ENCODE data around the gene FHOD1.

The FHOD1 gene

GRCh38 chr16:67245674-67246080, 1.6 kb downstream of the FHOD1 start:
- H3K9ac ChIP-seq (ENCODE audit: low read depth, low read length, poor library complexity) = peak overlapping the region; percentile 82
- peaks cover 0 to 29% (median 7%) of the 10 kb centered on the region in 3 experiments for H3K27me3 ChIP-seq (ENCODE audit: control insufficient read depth in 3 of 3, insufficient read depth in 3 of 3, low read depth in 1 of 3, low read length in 3 of 3)
- peak overlapping the region; percentile 86 to 93 for H3K4me3 ChIP-seq (ENCODE audit: low read length in 2 of 2)
- no peaks in the 10 kb centered on the region for H3K9me3 ChIP-seq (replicated peaks in 1 of 2; ENCODE audit: control insufficient read depth in 2 of 2, insufficient read depth in 1 of 2, low read depth in 1 of 2, low read length in 2 of 2)
- peaks cover 30 to 33% of the 10 kb centered on the region in 2 donors for H3K4me1 ChIP-seq (ENCODE audit: control insufficient read depth in 2 of 2, insufficient read depth in 1 of 2, low read depth in 1 of 2, low read length in 2 of 2)
- H3K79me1 ChIP-seq (ENCODE audit: low read depth, low read length) = no peaks in the 10 kb centered on the region
- no peak overlapping the region for H2BK15ac ChIP-seq (ENCODE audit: low read length)
- H2AK5ac ChIP-seq (ENCODE audit: low read depth, low read length) = no peak overlapping the region
- no peak for DNase-seq (ENCODE audit: low spot score)
- no peak overlapping the region for H3K4ac ChIP-seq (ENCODE audit: low read length)
- H2BK5ac ChIP-seq (ENCODE audit: low read length) = peak overlapping the region; percentile 57
- no peak overlapping the region for H4K8ac ChIP-seq (ENCODE audit: low read depth, low read length)
- H2BK120ac ChIP-seq (ENCODE audit: low read depth, low read length) = no peak overlapping the region
- peak overlapping the region; percentile 99 for H3K23ac ChIP-seq (ENCODE audit: low read depth, low read length, poor library complexity)
- no peaks in the 10 kb centered on the region for H3K36me3 ChIP-seq (replicated peaks in 1 of 2; ENCODE audit: control insufficient read depth in 2 of 2, insufficient read depth in 2 of 2, low read length in 2 of 2)
- no peak overlapping the region for H2BK12ac ChIP-seq (ENCODE audit: low read length)
- peak overlapping the region; percentile 96 for H2AFZ ChIP-seq (ENCODE audit: low read length)
- H3K18ac ChIP-seq (ENCODE audit: low read length) = peak overlapping the region; percentile 24
- H4K91ac ChIP-seq (ENCODE audit: low read depth, low read length, poor library complexity) = no peak overlapping the region
- peak overlapping the region; percentile 98 for H3K4me2 ChIP-seq (ENCODE audit: insufficient read depth, low read length, poor library complexity, severe bottlenecking)
- no peak overlapping the region for H3K14ac ChIP-seq (ENCODE audit: low read length)
- no CpG with 5 or more reads among the region's 8 CpGs for WGBS, 2 donors (ENCODE audit: extremely low coverage in 2 of 2, insufficient read length in 2 of 2, insufficient replicate concordance in 1 of 2)
- H3K27ac ChIP-seq (replicated peaks; ENCODE audit: low read length) = peak overlapping the region; percentile 74

- no peak for DNase-seq (ENCODE audit: low spot score)
- H3K9me3 ChIP-seq (replicated peaks in 1 of 2; ENCODE audit: control insufficient read depth in 2 of 2, insufficient read depth in 1 of 2, low read depth in 1 of 2, low read length in 2 of 2) = no peaks in the 10 kb centered on the region
- no CpG with 5 or more reads among the region's 4 CpGs for WGBS, 2 donors (ENCODE audit: extremely low coverage in 2 of 2, insufficient read length in 2 of 2, insufficient replicate concordance in 1 of 2)
- no peak overlapping the region for H3K4me2 ChIP-seq (ENCODE audit: insufficient read depth, low read length, poor library complexity, severe bottlenecking)
- peak overlapping the region in 1 of 2 donors; percentile 86 for H3K4me3 ChIP-seq (ENCODE audit: low read length in 2 of 2)
- no peaks in the 10 kb centered on the region for H3K36me3 ChIP-seq (replicated peaks in 1 of 2; ENCODE audit: control insufficient read depth in 2 of 2, insufficient read depth in 2 of 2, low read length in 2 of 2)
- H2BK15ac ChIP-seq (ENCODE audit: low read length) = no peak overlapping the region
- no peaks in the 10 kb centered on the region for H3K79me1 ChIP-seq (ENCODE audit: low read depth, low read length)
- peaks cover 0 to 24% (median 7%) of the 10 kb centered on the region in 3 experiments for H3K27me3 ChIP-seq (ENCODE audit: control insufficient read depth in 3 of 3, insufficient read depth in 3 of 3, low read depth in 1 of 3, low read length in 3 of 3)
- no peak overlapping the region for H3K9ac ChIP-seq (ENCODE audit: low read depth, low read length, poor library complexity)
- no peak overlapping the region for H4K8ac ChIP-seq (ENCODE audit: low read depth, low read length)
- peak overlapping the region; percentile 57 for H2BK5ac ChIP-seq (ENCODE audit: low read length)
- no peak overlapping the region for H3K27ac ChIP-seq (replicated peaks; ENCODE audit: low read length)
- peak overlapping the region; percentile 73 for H2AK5ac ChIP-seq (ENCODE audit: low read depth, low read length)
- no peak overlapping the region for H3K14ac ChIP-seq (ENCODE audit: low read length)
- H2AFZ ChIP-seq (ENCODE audit: low read length) = no peak overlapping the region
- no peak overlapping the region for H2BK120ac ChIP-seq (ENCODE audit: low read depth, low read length)
- no peak overlapping the region for H4K91ac ChIP-seq (ENCODE audit: low read depth, low read length, poor library complexity)
- peaks cover 29 to 33% of the 10 kb centered on the region in 2 donors for H3K4me1 ChIP-seq (ENCODE audit: control insufficient read depth in 2 of 2, insufficient read depth in 1 of 2, low read depth in 1 of 2, low read length in 2 of 2)
- no peak overlapping the region for H3K4ac ChIP-seq (ENCODE audit: low read length)
- peak overlapping the region; percentile 8 for H3K18ac ChIP-seq (ENCODE audit: low read length)
- no peak overlapping the region for H3K23ac ChIP-seq (ENCODE audit: low read depth, low read length, poor library complexity)
- peak overlapping the region; percentile 63 for H2BK12ac ChIP-seq (ENCODE audit: low read length)
Observed at GRCh38 chr16:67245186-67245585, 2.1 kb downstream of the FHOD1 start.

- peaks cover 0 to 18% (median 7%) of the 10 kb centered on the region in 3 experiments for H3K27me3 ChIP-seq (ENCODE audit: control insufficient read depth in 3 of 3, insufficient read depth in 3 of 3, low read depth in 1 of 3, low read length in 3 of 3)
- no peak overlapping the region for H3K4ac ChIP-seq (ENCODE audit: low read length)
- no peaks in the 10 kb centered on the region for H3K9me3 ChIP-seq (replicated peaks in 1 of 2; ENCODE audit: control insufficient read depth in 2 of 2, insufficient read depth in 1 of 2, low read depth in 1 of 2, low read length in 2 of 2)
- no CpG with 5 or more reads among the region's 5 CpGs for whole genome bisulfite sequencing, 2 donors (ENCODE audit: extremely low coverage in 2 of 2, insufficient read length in 2 of 2, insufficient replicate concordance in 1 of 2)
- peak overlapping the region; percentile 8 for H3K18ac ChIP-seq (ENCODE audit: low read length)
- H3K4me1 ChIP-seq (ENCODE audit: control insufficient read depth in 2 of 2, insufficient read depth in 1 of 2, low read depth in 1 of 2, low read length in 2 of 2) = peaks cover 24 to 31% of the 10 kb centered on the region in 2 donors
- H3K79me1 ChIP-seq (ENCODE audit: low read depth, low read length) = no peaks in the 10 kb centered on the region
- no peak overlapping the region for H2BK5ac ChIP-seq (ENCODE audit: low read length)
- H2BK12ac ChIP-seq (ENCODE audit: low read length) = peak overlapping the region; percentile 63
- H3K14ac ChIP-seq (ENCODE audit: low read length) = no peak overlapping the region
- no peak overlapping the region for H3K9ac ChIP-seq (ENCODE audit: low read depth, low read length, poor library complexity)
- H2AFZ ChIP-seq (ENCODE audit: low read length) = no peak overlapping the region
- peak overlapping the region in 1 of 2 donors; percentile 86 for H3K4me3 ChIP-seq (ENCODE audit: low read length in 2 of 2)
- peak overlapping the region; percentile 39 for H2BK15ac ChIP-seq (ENCODE audit: low read length)
- H3K36me3 ChIP-seq (replicated peaks in 1 of 2; ENCODE audit: control insufficient read depth in 2 of 2, insufficient read depth in 2 of 2, low read length in 2 of 2) = peaks cover 0 to 2% of the 10 kb centered on the region in 2 donors
- no peak overlapping the region for H4K8ac ChIP-seq (ENCODE audit: low read depth, low read length)
- DNase-seq (ENCODE audit: low spot score) = no peak
- no peak overlapping the region for H3K27ac ChIP-seq (replicated peaks; ENCODE audit: low read length)
- no peak overlapping the region for H4K91ac ChIP-seq (ENCODE audit: low read depth, low read length, poor library complexity)
- H2BK120ac ChIP-seq (ENCODE audit: low read depth, low read length) = no peak overlapping the region
- H2AK5ac ChIP-seq (ENCODE audit: low read depth, low read length) = peak overlapping the region; percentile 73
- no peak overlapping the region for H3K23ac ChIP-seq (ENCODE audit: low read depth, low read length, poor library complexity)
- no peak overlapping the region for H3K4me2 ChIP-seq (ENCODE audit: insufficient read depth, low read length, poor library complexity, severe bottlenecking)
Observed at GRCh38 chr16:67244387-67245185, 2.7 kb downstream of the FHOD1 start.

- Histone ChIP-seq H3K36me3 (replicated peaks in 1 of 2; ENCODE audit: control insufficient read depth in 2 of 2, insufficient read depth in 2 of 2, low read length in 2 of 2) (peaks cover 0 to 13% of the 10 kb centered on the region in 2 donors), H2BK12ac (ENCODE audit: low read length) (no peak overlapping the region), H3K23ac (ENCODE audit: low read depth, low read length, poor library complexity) (no peak overlapping the region), H3K14ac (ENCODE audit: low read length) (no peak overlapping the region), H3K4me1 (ENCODE audit: control insufficient read depth in 2 of 2, insufficient read depth in 1 of 2, low read depth in 1 of 2, low read length in 2 of 2) (peaks cover 18 to 23% of the 10 kb centered on the region in 2 donors), H3K27me3 (ENCODE audit: control insufficient read depth in 3 of 3, insufficient read depth in 3 of 3, low read depth in 1 of 3, low read length in 3 of 3) (peaks cover 0 to 7% (median 0%) of the 10 kb centered on the region in 3 experiments), H3K27ac (replicated peaks; ENCODE audit: low read length) (no peak overlapping the region), H3K4ac (ENCODE audit: low read length) (no peak overlapping the region), H2AK5ac (ENCODE audit: low read depth, low read length) (no peak overlapping the region), H3K79me1 (ENCODE audit: low read depth, low read length) (no peaks in the 10 kb centered on the region), H2AFZ (ENCODE audit: low read length) (no peak overlapping the region), H3K9me3 (replicated peaks in 1 of 2; ENCODE audit: control insufficient read depth in 2 of 2, insufficient read depth in 1 of 2, low read depth in 1 of 2, low read length in 2 of 2) (no peaks in the 10 kb centered on the region), H4K8ac (ENCODE audit: low read depth, low read length) (no peak overlapping the region), H3K4me3 (ENCODE audit: low read length in 2 of 2) (no peak overlapping the region), H2BK15ac (ENCODE audit: low read length) (no peak overlapping the region), H2BK120ac (ENCODE audit: low read depth, low read length) (no peak overlapping the region), H3K18ac (ENCODE audit: low read length) (no peak overlapping the region), H3K9ac (ENCODE audit: low read depth, low read length, poor library complexity) (no peak overlapping the region), H3K4me2 (ENCODE audit: insufficient read depth, low read length, poor library complexity, severe bottlenecking) (no peak overlapping the region), H4K91ac (ENCODE audit: low read depth, low read length, poor library complexity) (no peak overlapping the region), H2BK5ac (ENCODE audit: low read length) (no peak overlapping the region)
- DNase-seq (ENCODE audit: low spot score) = no peak
- no CpG with 5 or more reads among the region's 4 CpGs for WGBS, 2 donors (ENCODE audit: extremely low coverage in 2 of 2, insufficient read length in 2 of 2, insufficient replicate concordance in 1 of 2)
Observed at GRCh38 chr16:67243481-67243880, 3.8 kb downstream of the FHOD1 start.

All from neuronal stem cell (in vitro differentiated cells).